ENCODE measurements around the gene MARK3.
A peak's percentile ranks its signal among the peaks of the same experiment; 100 is the strongest.

The MARK3 gene

GRCh38 chr14:103393070-103393469, 7.9 kb downstream of the MARK3 start:
- no peak for FAIRE-seq
- DNase-seq (ENCODE audit: insufficient read length, low spot score) = no peak

GRCh38 chr14:103393676-103394626, 8.7 kb downstream of the MARK3 start:
- DNase-seq (ENCODE audit: insufficient read length, low spot score) (no peak), FAIRE-seq (no peak)

- no peak for FAIRE-seq
Observed at GRCh38 chr14:103395244-103395643, 10.0 kb downstream of the MARK3 start.

GRCh38 chr14:103396463-103396862, 11.2 kb downstream of the MARK3 start:
- FAIRE-seq = no peak
- no peak for DNase-seq (ENCODE audit: insufficient read length, low spot score)

More at GRCh38 chr14:103395244-103395643, 10.0 kb downstream of the MARK3 start:
- no peak for DNase-seq (ENCODE audit: insufficient read length, low spot score)

- FAIRE-seq = no peak
- DNase-seq (ENCODE audit: insufficient read length, low spot score) = no peak
Observed at GRCh38 chr14:103398427-103399195, 13.4 kb downstream of the MARK3 start.

- FAIRE-seq = no peak
- DNase-seq (ENCODE audit: insufficient read length, low spot score) = no peak
Observed at GRCh38 chr14:103400537-103400936, 15.3 kb downstream of the MARK3 start.

GRCh38 chr14:103401223-103402214, 16.3 kb downstream of the MARK3 start:
- FAIRE-seq (peak; percentile 51), DNase-seq (ENCODE audit: insufficient read length, low spot score) (no peak)

- no peak for FAIRE-seq
- DNase-seq (ENCODE audit: insufficient read length, low spot score) = no peak
Observed at GRCh38 chr14:103402695-103403094, 17.5 kb downstream of the MARK3 start.

- no peak for DNase-seq (ENCODE audit: insufficient read length, low spot score)
- FAIRE-seq = no peak
Observed at GRCh38 chr14:103404032-103404918, 19.1 kb downstream of the MARK3 start.

GRCh38 chr14:103404920-103405319, 19.7 kb downstream of the MARK3 start:
- FAIRE-seq (no peak), DNase-seq (ENCODE audit: insufficient read length, low spot score) (no peak)

GRCh38 chr14:103408491-103409155, 23.4 kb downstream of the MARK3 start:
- FAIRE-seq = no peak
- DNase-seq (ENCODE audit: insufficient read length, low spot score) = no peak

GRCh38 chr14:103416916-103417315, 31.7 kb downstream of the MARK3 start:
- no peak for DNase-seq (ENCODE audit: insufficient read length, low spot score)
- no peak for FAIRE-seq

GRCh38 chr14:103418481-103418818, 33.2 kb downstream of the MARK3 start:
- DNase-seq (ENCODE audit: insufficient read length, low spot score) (peak; percentile 66), FAIRE-seq (no peak)

GRCh38 chr14:103421556-103421955, 36.3 kb downstream of the MARK3 start:
- no peak for DNase-seq (ENCODE audit: insufficient read length, low spot score)
- FAIRE-seq = no peak

- no peak for FAIRE-seq
- DNase-seq (ENCODE audit: insufficient read length, low spot score) = peak; percentile 45
Observed at GRCh38 chr14:103423050-103423461, 37.8 kb downstream of the MARK3 start.

- FAIRE-seq (no peak), DNase-seq (ENCODE audit: insufficient read length, low spot score) (no peak)
Observed at GRCh38 chr14:103427485-103428443, 42.5 kb downstream of the MARK3 start.

- no peak for FAIRE-seq
Observed at GRCh38 chr14:103428723-103429556, 43.7 kb downstream of the MARK3 start.

More at GRCh38 chr14:103428723-103429556, 43.7 kb downstream of the MARK3 start:
- no peak for DNase-seq (ENCODE audit: insufficient read length, low spot score)
